Activated T-helper 2 cell treated with anti-CD3 and anti-CD28 coated beads, Interferon-gamma antibody, Interleukin-2, Interleukin-4, amounts not matched to agents 10 μg/mL and 5 μg/mL and 100 μg/mL, durations not matched to agents 14 hours and 24 hours and 36 hours (primary cell): ENCODE measurements around the gene HMMR. TPM values are rescaled to one million over a fixed set of nuclear protein-coding genes. Genes with fewer than 3 reads are reported as not detected.

Experiments
- DNase-seq: peaks from one replicate; pipeline ENCODE4 v3.0.0; 2021; ENCODE audit warnings: low spot score
- H3K27ac Mint-ChIP-seq: one replicate; pipeline ENCODE4 v1.8.0; 2021; ENCODE audit warnings: mixed read lengths
- H3K27me3 Mint-ChIP-seq: one replicate; pipeline ENCODE4 v1.8.0; 2021; ENCODE audit warnings: low read depth, mixed read lengths
- H3K36me3 Mint-ChIP-seq: one replicate; pipeline ENCODE4 v1.8.0; 2021; ENCODE audit warnings: low read depth, mixed read lengths
- H3K4me1 Mint-ChIP-seq: one replicate; pipeline ENCODE4 v1.8.0; 2021; ENCODE audit warnings: low read depth, mixed read lengths
- H3K4me3 Mint-ChIP-seq: one replicate; pipeline ENCODE4 v1.8.0; 2021; ENCODE audit warnings: low read depth, mild to moderate bottlenecking, moderate library complexity, mixed read lengths
- H3K9me3 Mint-ChIP-seq: one replicate; pipeline ENCODE4 v1.8.0; 2021; ENCODE audit warnings: mixed read lengths
- intact Hi-C: fragments of 100-400 bp; cut with micrococcal nuclease; formaldehyde crosslinking; loops from one replicate; pipeline ENCODE4 v1.15.1; 2023
- total RNA-seq: library from RNA; stranded (reverse); gene quantifications from 2 replicates; pipeline ENCODE4 v1.2.3, GENCODE V29; 2022

HMMR gene
- total RNA-seq, 1 donor from 2014 or later = 39.3 TPM

GRCh38 chr5:163504079-163504931 lies 43.9 kb downstream of the HMMR start:
- Mint-ChIP-seq H3K27ac (peak overlapping the region; percentile 99), H3K9me3 (no peaks in the 10 kb centered on the region), H3K4me1 (peaks cover 36% of the 10 kb centered on the region), H3K4me3 (peak overlapping the region; percentile 87), H3K27me3 (no peaks in the 10 kb centered on the region), H3K36me3 (peaks cover 24% of the 10 kb centered on the region)
- intact Hi-C loops = loop anchor here (1.0 to 2.0 kb wide), 2 partner anchors 16 to 67 kb away; partner anchors contain the start of gene CCNG1
- DNase-seq = peak; percentile 29

- peak overlapping the region; percentile 99 for H3K27ac Mint-ChIP-seq
- peaks cover 42% of the 10 kb centered on the region for H3K4me1 Mint-ChIP-seq
- H3K9me3 Mint-ChIP-seq = no peaks in the 10 kb centered on the region
- H3K4me3 Mint-ChIP-seq = peak overlapping the region; percentile 87
- intact Hi-C loops = loop anchor here (1.0 to 2.0 kb wide), 3 partner anchors 16 to 194 kb away; partner anchors contain the start of genes HMMR and NUDCD2
- no peak for DNase-seq
- H3K36me3 Mint-ChIP-seq = peaks cover 27% of the 10 kb centered on the region
- H3K27me3 Mint-ChIP-seq = no peaks in the 10 kb centered on the region
Observed at GRCh38 chr5:163505049-163505367, 44.6 kb downstream of the HMMR start.

- Mint-ChIP-seq H3K4me3 (peak within 1 kb of the TSS; percentile 87), H3K9me3 (no peaks in the 10 kb centered on the region), H3K36me3 (peaks cover 29% of the 10 kb centered on the region), H3K27ac (peak within 1 kb of the TSS; percentile 99), H3K4me1 (peaks cover 42% of the 10 kb centered on the region), H3K27me3 (no peaks in the 10 kb centered on the region)
- peak; percentile 94 for DNase-seq
- intact Hi-C loops = loop anchor here (1.0 to 2.0 kb wide), 5 partner anchors 17 to 194 kb away; partner anchors contain the start of genes HMMR and NUDCD2
Observed at GRCh38 chr5:163505368-163506094, 45.1 kb downstream of the HMMR start, which contains the start of gene MAT2B. Gene MAT2B, plus strand, starts transcription at chr5:163505619. Its CDS starts 68 bp downstream, at chr5:163505687.

GRCh38 chr5:163506095-163506457 lies 45.6 kb downstream of the HMMR start:
- intact Hi-C loops = loop anchor here (2.0 kb wide), 2 partner anchors 25 to 59 kb away; no protein-coding TSS in a partner anchor
- Mint-ChIP-seq H3K4me1 (peaks cover 44% of the 10 kb centered on the region), H3K9me3 (no peaks in the 10 kb centered on the region), H3K4me3 (peak overlapping the region; percentile 87), H3K36me3 (peaks cover 34% of the 10 kb centered on the region), H3K27me3 (no peaks in the 10 kb centered on the region), H3K27ac (peak overlapping the region; percentile 99)
- no peak for DNase-seq

GRCh38 chr5:163506726-163507125 lies 46.3 kb downstream of the HMMR start:
- DNase-seq = no peak
- H3K27ac Mint-ChIP-seq = peak overlapping the region; percentile 99
- H3K4me1 Mint-ChIP-seq = peaks cover 41% of the 10 kb centered on the region

GRCh38 chr5:163508753-163509152 lies 48.3 kb downstream of the HMMR start:
- intact Hi-C loops = no loop called here
- Mint-ChIP-seq H3K27me3 (no peaks in the 10 kb centered on the region), H3K4me1 (peaks cover 34% of the 10 kb centered on the region), H3K4me3 (peak overlapping the region; percentile 75), H3K9me3 (no peaks in the 10 kb centered on the region), H3K36me3 (peaks cover 54% of the 10 kb centered on the region), H3K27ac (peak overlapping the region; percentile 78)
- DNase-seq = no peak

More at GRCh38 chr5:163506726-163507125, 46.3 kb downstream of the HMMR start:
- Mint-ChIP-seq H3K36me3 (peaks cover 35% of the 10 kb centered on the region), H3K4me3 (peak overlapping the region; percentile 87), H3K9me3 (no peaks in the 10 kb centered on the region), H3K27me3 (no peaks in the 10 kb centered on the region)
- intact Hi-C loops = loop anchor here (2.0 kb wide), 2 partner anchors 26 to 58 kb away; no protein-coding TSS in a partner anchor

- H3K4me1 Mint-ChIP-seq = peaks cover 32% of the 10 kb centered on the region
- DNase-seq = no peak
- H3K27ac Mint-ChIP-seq = peak overlapping the region; percentile 70
- intact Hi-C loops = no loop called here
- peak overlapping the region; percentile 75 for H3K4me3 Mint-ChIP-seq
- H3K9me3 Mint-ChIP-seq = no peaks in the 10 kb centered on the region
- H3K27me3 Mint-ChIP-seq = no peaks in the 10 kb centered on the region
- H3K36me3 Mint-ChIP-seq = peaks cover 60% of the 10 kb centered on the region
Observed at GRCh38 chr5:163509291-163509951, 49.0 kb downstream of the HMMR start.

GRCh38 chr5:163512526-163512925 lies 52.1 kb downstream of the HMMR start:
- Mint-ChIP-seq H3K4me1 (peaks cover 29% of the 10 kb centered on the region), H3K27ac (no peak overlapping the region), H3K36me3 (peaks cover 75% of the 10 kb centered on the region), H3K27me3 (no peaks in the 10 kb centered on the region), H3K9me3 (no peaks in the 10 kb centered on the region), H3K4me3 (no peak overlapping the region)
- intact Hi-C loops = no loop called here
- no peak for DNase-seq

GRCh38 chr5:163525096-163525495 lies 64.7 kb downstream of the HMMR start:
- Mint-ChIP-seq H3K27me3 (no peaks in the 10 kb centered on the region), H3K4me3 (no peak overlapping the region), H3K36me3 (peaks cover 16% of the 10 kb centered on the region), H3K9me3 (no peaks in the 10 kb centered on the region), H3K27ac (no peak overlapping the region), H3K4me1 (no peaks in the 10 kb centered on the region)
- DNase-seq = no peak
- intact Hi-C loops = no loop called here

- no peaks in the 10 kb centered on the region for H3K36me3 Mint-ChIP-seq
- peaks cover 11% of the 10 kb centered on the region for H3K27me3 Mint-ChIP-seq
- no peak for DNase-seq
- no peaks in the 10 kb centered on the region for H3K9me3 Mint-ChIP-seq
- no peak overlapping the region for H3K27ac Mint-ChIP-seq
- H3K4me3 Mint-ChIP-seq = no peak overlapping the region
- no peaks in the 10 kb centered on the region for H3K4me1 Mint-ChIP-seq
- intact Hi-C loops = no loop called here
Observed at GRCh38 chr5:163529698-163530097, 69.3 kb downstream of the HMMR start.

- Mint-ChIP-seq H3K4me3 (no peak overlapping the region), H3K9me3 (no peaks in the 10 kb centered on the region), H3K4me1 (no peaks in the 10 kb centered on the region), H3K36me3 (no peaks in the 10 kb centered on the region), H3K27me3 (peaks cover 13% of the 10 kb centered on the region), H3K27ac (no peak overlapping the region)
- no peak for DNase-seq
- intact Hi-C loops = no loop called here
Observed at GRCh38 chr5:163531272-163531671, 70.8 kb downstream of the HMMR start.

GRCh38 chr5:163532171-163533084 lies 72.0 kb downstream of the HMMR start:
- H3K4me1 Mint-ChIP-seq = no peaks in the 10 kb centered on the region
- H3K27ac Mint-ChIP-seq = no peak overlapping the region
- no peaks in the 10 kb centered on the region for H3K36me3 Mint-ChIP-seq
- no peak overlapping the region for H3K4me3 Mint-ChIP-seq
- DNase-seq = no peak
- H3K27me3 Mint-ChIP-seq = peaks cover 16% of the 10 kb centered on the region
- H3K9me3 Mint-ChIP-seq = no peaks in the 10 kb centered on the region
- intact Hi-C loops = no loop called here
